GM21367 (cell line): ENCODE data around the gene PBX1.

ENCODE experiments used
- ATAC-seq: cut with Tn5 transposase; IDR thresholded peaks from one replicate; pipeline ENCODE4 v1.9.1; 2021; ENCODE audit not compliant: unreplicated experiment

PBX1 gene

DNA sequence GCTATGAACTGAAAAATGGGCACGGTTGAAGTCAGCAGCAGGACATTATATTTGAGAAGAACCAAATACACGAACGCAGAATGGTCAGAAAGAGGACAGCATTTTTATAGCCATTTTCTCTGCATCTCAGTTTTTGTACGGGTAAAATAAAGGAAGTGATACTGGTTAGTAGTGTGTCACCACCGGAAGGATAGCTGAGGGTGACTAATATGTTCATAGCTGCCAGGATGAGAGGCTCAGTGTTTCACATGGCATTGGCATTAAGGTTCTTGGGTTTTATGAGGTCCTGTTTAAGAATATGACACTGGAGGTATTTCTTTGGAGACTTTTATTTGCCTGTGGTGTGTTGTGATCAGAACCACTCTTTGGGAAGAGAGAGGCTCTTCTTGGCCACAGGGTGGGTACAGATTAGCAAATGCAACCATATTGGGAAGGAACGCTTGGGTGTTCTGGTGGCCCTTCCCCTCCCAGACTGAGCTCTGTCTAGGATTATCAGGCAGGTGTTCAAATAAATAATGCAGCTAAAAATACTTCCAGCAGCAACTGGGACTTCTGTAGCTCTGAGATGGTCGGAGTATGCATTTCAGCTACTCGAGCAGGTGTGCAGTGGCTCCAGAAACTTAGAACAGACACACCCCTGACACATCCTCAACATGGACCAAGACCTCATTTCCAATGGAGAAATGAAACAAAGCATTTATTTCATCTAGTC lies 158.2 kb downstream of the PBX1 start:
- ATAC-seq = no peak

DNA sequence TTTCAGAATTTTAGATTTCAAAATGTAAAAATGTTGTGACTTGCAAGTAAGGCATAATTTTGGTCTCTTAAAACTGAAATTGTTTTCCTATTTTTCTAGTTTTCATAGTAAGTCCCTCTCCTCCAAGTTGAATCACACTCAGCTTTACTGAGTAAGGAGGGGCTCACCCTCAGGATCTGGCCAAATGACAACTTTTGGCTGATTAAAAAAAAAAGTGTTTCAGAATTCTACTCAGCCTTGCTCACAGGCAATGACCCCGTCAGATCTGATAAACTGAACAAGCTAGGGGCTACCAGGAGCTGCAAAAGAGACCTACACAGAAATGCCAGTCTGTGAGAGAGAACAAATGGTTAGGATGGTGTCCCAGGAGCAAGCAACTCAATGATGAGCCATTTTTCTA lies 159.8 kb downstream of the PBX1 start:
- ATAC-seq = no peak

DNA sequence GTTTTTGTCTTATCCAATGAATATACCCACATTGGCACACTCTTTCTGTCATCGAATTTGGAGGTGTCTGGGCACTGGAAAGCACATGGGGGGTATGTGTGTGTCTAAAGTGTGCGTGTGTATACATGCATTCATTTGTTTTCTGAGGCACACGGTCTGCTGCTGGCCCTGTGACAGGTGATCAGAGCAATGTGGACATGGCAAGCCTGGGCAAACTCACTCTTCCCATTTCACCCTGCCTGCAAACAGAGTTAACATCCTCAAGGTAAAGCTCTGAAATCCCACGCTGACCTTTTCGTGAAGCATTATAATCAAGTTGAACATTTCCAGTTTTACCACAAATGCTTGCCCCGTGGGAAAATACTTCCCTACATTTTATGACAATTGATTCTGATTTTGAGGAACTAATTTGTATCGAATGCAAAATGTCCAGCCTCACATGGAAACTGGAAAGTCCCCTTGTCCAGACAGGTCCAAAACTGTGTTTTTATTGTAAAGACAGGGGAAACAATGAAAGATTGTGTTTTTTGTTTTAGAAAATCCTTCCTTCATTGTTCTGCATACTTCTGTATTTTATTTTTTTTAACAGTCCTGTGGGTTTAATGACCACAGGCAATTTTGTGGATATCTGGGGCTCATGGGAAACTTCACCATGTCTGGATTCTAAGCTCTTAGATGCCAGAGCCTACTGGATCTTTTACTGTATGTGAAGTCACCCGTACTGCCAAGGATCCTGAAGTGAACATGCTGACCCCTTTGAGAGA lies 160.9 kb downstream of the PBX1 start:
- no peak for ATAC-seq

DNA sequence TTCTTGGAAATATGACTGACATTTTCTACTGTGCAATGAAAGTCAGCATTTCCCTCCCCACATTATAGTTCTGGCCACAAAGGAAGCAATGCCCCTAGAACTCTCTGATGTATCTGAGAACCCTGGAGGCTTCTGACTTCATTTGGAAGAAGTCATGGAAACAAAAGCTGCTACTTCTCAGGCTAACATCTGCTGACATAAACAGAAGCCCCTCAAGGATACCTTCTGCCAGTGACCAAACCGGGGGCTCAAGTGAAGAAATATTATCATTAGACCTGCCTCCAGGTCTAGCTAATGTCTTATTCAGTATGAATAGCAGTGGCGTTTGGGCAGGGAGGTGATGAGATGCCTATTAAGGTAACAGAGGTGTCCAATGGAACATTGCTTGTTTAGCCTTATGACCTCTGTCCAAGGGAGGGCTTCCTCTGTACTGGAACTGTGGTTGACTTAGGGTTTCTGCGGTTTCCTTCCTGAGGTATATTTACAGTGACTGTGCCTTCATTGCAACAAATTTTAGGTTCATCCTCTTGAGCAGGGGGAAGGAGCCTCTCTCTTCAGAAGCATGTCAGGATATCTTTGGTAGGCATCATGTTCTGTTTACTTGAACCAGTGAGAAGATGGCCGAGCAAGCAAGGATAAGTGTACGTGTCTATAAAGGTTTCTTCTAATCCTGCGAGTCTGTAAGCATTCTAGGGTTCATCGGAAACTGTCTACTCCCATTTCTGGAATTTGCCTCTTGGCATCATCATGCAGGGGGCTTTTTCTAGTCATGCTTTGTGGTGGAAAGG lies 161.7 kb downstream of the PBX1 start:
- ATAC-seq = no peak

DNA sequence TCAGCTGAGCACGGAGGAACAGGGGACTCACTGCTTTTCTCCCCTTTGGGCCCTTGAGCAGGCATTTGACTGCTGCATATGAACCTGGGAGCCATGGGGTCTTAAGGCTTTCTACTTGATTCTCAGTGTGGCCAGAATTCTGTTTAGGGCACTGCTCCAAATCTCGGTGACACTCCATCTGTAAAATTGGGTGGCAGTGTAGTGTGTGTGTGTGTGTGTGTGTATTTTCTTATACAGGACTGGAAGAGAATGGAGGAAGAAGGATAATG lies 162.2 kb downstream of the PBX1 start:
- no peak for ATAC-seq

DNA sequence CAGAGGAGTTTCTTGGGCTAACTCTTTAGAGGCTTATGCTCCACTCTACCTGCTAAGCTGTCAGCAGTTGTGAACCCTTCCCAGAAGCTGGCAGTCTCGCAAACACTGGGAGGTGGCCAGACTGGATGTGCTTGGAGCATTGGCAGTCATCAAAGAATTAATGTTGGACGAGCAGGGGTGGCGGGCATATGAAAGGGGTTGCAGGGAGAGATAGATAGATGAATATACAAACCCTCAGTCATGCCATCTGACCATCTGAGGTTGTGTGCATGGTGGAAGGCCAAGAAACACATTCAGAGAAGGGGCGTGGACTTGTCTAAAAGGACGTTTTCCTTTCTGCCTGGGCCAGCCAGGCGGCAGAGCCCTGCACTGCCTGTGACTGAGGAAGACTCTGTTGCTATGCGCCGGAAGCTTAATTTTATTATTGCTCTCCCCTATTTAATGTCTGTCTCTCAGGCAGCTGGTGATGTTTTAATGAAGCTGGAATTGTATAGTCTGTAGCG lies 164.4 kb downstream of the PBX1 start:
- no peak for ATAC-seq

DNA sequence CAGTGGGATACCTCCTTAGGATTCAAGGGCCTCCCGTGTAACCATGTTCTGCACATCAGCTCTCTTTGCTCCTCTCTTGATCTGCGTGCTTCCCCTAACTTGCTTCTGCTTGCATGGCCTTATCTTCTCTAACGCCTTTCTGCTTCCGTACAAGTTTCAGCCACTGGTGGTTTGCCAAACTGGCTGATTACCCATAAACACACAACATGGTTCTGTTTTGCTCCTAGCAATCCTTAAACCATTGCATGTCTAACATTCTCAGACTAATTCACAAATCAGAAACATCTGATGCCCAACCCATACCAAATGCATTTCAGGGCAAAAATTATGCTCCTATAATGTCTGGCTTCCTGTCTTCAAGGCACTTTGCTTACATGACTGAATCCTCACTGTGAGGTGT lies 166.4 kb downstream of the PBX1 start:
- no peak for ATAC-seq

DNA sequence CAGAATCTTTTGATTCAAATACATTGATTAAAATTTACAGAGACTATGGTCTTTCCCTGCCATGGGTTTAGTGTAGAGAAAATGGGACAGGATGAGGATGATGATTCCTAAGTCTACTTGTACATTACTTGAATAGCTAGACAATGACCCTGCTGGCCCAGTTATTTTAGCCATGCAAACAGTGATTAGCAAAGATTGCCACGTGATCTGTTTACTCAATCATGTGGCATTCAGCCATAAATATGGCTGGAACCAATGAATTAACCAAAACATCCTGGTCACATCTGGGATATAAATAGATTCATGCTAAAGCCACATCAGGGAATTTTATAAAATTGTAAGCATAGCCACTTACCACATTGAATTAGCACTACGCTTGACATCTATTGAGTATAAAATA lies 167.3 kb downstream of the PBX1 start:
- no peak for ATAC-seq

DNA sequence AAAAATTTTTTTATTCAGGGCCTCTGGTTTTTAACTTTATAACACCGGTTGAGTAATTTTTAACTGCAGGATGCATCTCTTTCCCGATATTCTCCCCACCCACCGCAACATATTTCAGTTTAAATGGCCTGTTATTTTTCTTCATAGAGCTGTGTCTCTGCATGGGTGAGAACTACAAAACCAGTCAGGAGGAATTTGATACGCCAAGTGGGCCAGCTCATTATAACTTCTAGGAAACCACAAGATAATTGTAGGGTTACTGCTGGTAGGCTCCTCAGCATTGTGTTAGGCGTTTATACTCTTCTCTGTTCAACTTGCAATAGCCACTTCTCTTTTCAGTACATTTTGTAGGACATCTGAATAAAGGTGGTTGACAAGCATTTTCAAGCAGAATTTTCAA lies 169.7 kb downstream of the PBX1 start:
- no peak for ATAC-seq

DNA sequence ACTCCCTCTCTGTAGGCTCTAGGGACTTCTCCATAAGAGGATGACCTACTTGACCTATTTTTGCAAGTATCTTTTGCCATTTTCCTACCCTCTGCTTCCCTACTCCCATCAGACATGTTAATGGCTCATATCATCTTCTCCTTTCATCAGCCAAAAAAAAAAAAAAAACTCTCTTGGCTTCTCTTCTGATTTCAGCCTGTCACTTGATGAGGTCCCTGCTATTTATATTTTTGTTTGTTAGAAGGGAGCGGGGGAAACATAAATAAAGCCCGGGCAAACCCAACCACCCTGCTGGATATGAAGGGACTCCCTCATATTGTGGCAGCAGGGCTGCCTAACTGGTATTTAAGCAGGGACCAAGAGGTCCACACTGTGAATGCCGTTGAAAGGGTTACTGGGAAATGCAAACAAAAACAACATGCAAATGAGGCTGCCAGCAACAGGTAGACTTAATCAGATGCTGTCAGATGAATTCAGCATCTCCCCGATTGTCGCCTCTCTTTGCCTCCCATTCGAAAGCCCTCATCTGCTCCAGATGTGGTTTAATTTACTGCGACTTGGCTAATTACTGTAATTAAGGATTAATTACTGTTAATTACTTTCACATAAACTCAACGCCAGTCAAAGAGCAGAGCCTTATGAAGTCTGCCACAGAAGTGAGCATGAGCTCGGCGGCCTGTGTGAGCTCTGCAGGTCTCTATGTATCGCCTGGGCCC lies 172.3 kb downstream of the PBX1 start:
- ATAC-seq = no peak

DNA sequence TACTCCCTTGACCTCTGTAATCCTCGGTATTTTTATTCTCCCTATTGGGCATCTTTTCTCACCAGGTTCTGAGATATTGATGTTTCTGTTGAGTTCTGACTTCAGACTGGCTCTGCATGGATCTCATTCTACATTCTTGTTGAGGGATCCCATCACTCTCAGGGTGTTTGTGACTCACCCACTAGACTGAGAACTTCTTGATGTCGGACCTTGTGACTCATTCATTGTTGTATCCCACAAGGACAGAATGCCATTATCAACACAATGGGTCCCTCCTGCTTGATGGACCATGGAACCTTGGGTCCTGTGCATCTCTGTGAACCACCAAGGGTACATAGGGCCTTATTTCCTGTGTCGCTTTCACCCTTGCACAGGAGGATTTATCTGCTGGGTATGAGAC lies 174.1 kb downstream of the PBX1 start:
- ATAC-seq = no peak

DNA sequence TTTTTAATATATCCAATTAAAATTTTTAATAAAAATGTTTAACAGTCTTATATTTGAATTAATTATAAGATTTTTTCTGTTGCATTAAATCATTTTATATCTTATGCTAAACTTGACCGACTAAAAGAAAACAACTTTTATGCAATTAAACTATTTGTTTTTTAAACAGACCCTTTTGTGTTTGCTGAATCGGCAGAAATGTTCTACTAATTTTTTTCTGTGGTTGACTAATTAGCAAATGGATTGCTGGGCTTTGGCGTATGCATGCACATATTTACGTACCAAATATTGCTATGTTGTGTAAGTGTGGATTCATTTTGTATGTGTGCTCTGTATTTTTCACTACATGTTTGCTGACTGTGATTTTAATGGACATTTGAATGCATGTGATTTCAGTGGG lies 174.8 kb downstream of the PBX1 start:
- no peak for ATAC-seq

DNA sequence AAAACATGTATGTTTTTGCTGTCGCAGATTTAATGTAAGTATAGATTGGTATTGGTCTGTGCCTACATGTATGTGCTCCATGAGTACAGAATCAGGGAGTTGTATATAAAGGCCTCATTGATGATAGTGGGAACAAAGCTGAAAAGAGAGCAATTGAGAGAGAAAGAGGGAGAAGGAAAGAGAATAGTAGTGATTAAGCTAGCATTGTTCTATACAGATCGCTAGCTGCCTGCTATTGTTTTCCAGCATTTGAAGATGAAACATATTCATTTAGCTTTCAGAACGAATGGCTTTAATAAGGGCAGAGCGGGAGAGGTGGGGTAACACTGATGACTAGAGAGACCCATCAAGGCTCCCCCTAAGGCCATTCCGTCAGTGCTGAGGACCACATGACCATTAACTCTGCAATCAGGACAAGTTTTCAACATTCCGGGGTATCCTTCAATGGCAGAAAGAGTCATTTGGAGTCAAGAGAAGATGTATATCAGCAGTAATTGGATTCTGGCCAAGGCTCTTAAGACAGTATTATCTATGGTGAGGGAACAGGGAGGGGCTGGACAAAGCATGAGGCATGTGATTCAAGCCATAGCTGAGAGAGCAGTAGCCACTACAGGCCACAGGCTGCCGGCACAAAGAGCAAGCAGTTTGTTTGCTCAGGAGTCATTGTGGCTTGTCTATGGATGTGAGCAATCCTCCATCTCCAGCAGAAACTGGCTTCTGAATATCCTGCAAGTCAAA lies 176.5 kb downstream of the PBX1 start:
- ATAC-seq = no peak

DNA sequence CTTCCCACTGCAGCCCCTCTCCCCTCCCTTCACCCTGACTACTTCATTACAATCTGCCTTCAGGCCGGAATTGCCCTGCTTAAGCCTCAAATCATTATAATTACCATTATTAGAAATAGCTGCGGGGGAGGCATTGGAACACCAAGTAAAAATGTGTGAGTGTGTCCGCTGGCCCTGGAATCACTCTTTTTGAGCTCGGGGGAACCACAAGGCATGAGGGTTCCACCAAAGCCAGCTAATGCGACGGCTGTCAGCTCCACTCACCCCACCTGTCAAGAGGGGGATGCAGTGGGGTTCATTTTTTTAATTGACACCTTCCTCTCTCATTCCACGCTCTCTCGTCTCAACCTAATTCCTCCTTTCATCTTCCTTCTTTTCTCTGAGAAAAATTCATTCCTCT lies 177.2 kb downstream of the PBX1 start:
- no peak for ATAC-seq

DNA sequence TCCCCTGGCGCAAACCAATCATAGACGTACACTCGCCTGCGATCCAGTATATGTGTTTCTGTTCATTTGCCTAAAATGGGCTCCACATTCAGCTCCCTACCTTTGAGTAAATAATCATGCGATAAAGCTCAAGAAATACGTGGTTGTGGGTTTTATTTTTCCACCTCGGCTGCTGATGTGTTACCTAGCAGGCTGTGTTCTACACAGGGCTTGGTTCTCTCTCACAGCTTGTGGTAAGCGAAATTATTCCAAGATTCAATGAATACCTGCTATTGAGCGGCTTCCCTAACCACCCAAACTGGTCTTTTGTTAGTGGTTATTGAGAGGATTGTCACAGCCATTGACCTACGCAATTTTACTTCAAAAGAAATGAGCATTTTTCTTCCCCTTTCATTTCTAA lies 180.2 kb downstream of the PBX1 start:
- no peak for ATAC-seq

DNA sequence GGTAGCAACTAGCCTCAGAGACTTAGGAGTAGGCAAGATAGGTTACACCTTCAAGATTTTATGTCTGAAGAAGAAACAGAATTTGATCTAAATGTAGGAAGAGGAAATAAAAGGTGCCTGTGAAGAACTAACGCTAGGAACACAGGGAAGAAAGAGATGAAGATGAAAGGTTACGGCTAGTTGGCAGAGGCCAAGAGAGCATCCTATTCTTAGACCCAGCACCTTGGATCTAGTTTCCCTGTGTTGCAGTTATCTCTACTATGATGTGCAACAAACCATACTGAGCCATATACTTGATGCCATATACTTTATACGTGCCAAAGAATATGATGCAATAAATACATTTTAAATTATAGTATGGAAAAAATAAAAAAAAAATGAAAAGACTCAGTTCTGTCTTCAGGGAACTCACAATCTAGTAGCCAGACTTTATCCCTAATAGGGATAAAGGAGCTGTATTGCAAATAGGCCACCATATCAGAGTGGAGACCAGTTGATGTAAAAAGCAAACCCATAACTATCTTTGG lies 181.1 kb downstream of the PBX1 start:
- no peak for ATAC-seq

DNA sequence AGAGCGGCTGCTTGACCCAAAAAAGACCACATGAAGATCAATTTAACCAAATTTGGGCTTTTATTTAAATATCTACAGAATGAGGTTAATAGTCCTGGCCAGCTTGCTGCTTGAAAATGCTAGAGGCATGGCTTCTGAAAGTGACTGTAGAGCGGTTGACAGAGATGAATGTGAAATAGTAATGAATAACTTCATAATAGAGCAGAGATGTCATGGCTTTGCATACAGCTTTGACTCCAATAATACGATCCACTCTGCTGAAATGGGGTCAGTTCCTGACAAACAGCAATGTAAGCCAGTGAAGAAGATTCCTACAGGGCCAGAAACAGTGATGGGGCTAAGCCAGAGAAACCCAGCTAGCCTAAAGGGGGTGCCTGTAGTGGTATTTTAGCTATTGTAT lies 183.8 kb downstream of the PBX1 start:
- no peak for ATAC-seq

DNA sequence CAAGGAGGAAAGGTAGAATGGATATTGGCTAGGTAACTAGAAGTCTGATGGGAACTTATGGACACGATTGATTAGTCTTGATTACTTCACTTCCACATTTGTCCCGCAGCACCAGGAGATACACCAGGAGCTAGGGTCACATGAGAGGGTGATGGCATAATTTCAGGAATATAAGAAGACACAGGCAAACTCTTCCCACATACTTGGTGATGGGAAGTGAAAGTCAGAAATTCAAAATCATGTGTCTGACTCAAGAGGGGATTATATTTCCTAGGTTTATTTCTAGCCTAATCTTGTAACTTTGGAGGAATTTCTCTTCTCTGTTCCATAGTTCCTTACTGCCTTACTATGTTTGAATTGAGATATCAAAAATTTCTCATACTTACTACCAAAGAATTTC lies 185.0 kb downstream of the PBX1 start:
- ATAC-seq = no peak

DNA sequence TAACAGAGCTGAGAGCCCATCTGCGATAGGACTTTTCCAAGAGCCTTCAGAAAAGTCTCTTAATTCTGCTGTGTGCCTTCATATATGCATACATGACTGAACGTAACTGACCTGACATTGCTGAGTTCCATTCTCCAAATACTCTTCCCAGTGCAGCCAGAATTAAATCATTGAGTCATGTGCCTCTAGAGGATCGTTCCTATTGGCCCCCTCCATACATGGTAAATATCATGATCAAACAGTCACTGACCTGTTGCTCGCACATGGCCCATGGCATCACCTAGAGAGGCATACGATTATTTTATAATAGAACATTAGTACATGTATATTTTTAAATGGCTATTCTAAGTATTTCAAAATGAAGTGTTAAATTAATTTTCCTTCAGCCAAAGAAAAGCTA lies 186.8 kb downstream of the PBX1 start:
- ATAC-seq = no peak

DNA sequence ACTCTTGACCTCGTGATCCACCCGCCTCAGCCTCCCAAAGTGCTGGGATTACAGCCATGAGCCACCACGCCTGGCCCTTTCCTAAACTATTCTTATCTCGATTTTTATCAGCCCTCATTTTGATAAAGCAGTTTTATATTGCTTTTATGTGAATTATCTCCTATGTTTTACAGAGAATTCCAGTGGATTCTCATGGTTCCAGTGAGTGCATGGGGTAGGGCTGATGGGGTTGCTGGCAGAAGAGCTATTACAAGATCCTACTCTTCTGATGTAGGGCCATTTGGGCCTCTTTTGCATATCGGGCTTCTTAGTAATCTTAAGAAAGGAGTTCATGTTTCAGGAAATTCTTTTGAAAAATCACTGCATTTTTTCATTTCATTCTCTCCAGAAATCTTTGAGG lies 187.6 kb downstream of the PBX1 start:
- ATAC-seq = no peak
